Stimulated activated CD8-positive, alpha-beta memory T cell treated with anti-CD3 and anti-CD28 coated beads, Interleukin-12 subunit alpha, Interleukin-12 subunit beta, amount 100 ng/mL, for 24 hours (primary cell): ENCODE data around the gene SLC35E1.

ENCODE experiments used
- DNase-seq: peaks from one replicate; pipeline ENCODE4 v3.0.0-alpha.2; 2020; ENCODE audit errors: extremely low read depth

Gene SLC35E1

GRCh38 chr19:16572332-16573211 is at the start of gene SLC35E1:
SLC35E1 (minus strand) TSS chr19:16572415; CDS start chr19:16572364, 51 bp downstream.
- DNase-seq, result peak; percentile 71

GRCh38 chr19:16621165-16621800 is 49.1 kb upstream of the SLC35E1 start:
- DNase-seq, result no peak

- DNase-seq, result no peak
Observed at GRCh38 chr19:16620584-16620983, 48.4 kb upstream of the SLC35E1 start.

- DNase-seq, result no peak
Observed at GRCh38 chr19:16620018-16620417, 47.8 kb upstream of the SLC35E1 start.

GRCh38 chr19:16619457-16619856 is 47.2 kb upstream of the SLC35E1 start:
- no peak for DNase-seq

GRCh38 chr19:16618248-16618647 is 46.0 kb upstream of the SLC35E1 start:
- DNase-seq, result no peak

- no peak for DNase-seq
Observed at GRCh38 chr19:16615808-16616207, 43.6 kb upstream of the SLC35E1 start.

- no peak for DNase-seq
Observed at GRCh38 chr19:16614941-16615340, 42.7 kb upstream of the SLC35E1 start.

- no peak for DNase-seq
Observed at GRCh38 chr19:16613841-16614240, 41.6 kb upstream of the SLC35E1 start.

GRCh38 chr19:16612636-16613035 is 40.4 kb upstream of the SLC35E1 start:
- no peak for DNase-seq

- DNase-seq, result no peak
Observed at GRCh38 chr19:16611121-16611520, 38.9 kb upstream of the SLC35E1 start.

- DNase-seq, result no peak
Observed at GRCh38 chr19:16609511-16610200, 37.4 kb upstream of the SLC35E1 start.

GRCh38 chr19:16608290-16608739 is 36.1 kb upstream of the SLC35E1 start:
- no peak for DNase-seq

GRCh38 chr19:16607819-16608218 is 35.6 kb upstream of the SLC35E1 start:
- no peak for DNase-seq

GRCh38 chr19:16605553-16605994 is 33.4 kb upstream of the SLC35E1 start:
- DNase-seq, result no peak

GRCh38 chr19:16605115-16605514 is 32.9 kb upstream of the SLC35E1 start:
- no peak for DNase-seq

GRCh38 chr19:16604615-16605014 is 32.4 kb upstream of the SLC35E1 start:
- no peak for DNase-seq

- no peak for DNase-seq
Observed at GRCh38 chr19:16603090-16603489, 30.9 kb upstream of the SLC35E1 start.

GRCh38 chr19:16601378-16602052 is 29.3 kb upstream of the SLC35E1 start:
- no peak for DNase-seq

GRCh38 chr19:16600824-16601223 is 28.6 kb upstream of the SLC35E1 start:
- no peak for DNase-seq

- no peak for DNase-seq
Observed at GRCh38 chr19:16599655-16600346, 27.6 kb upstream of the SLC35E1 start.
